Fibroblast of gingiva (primary cell): Measurements from ENCODE around the gene PCCA.
"Not testable (repeated sequence)": the region's sequence is repeated elsewhere in the genome, so short reads cannot be mapped to it uniquely, and the experiment has no call there.

Experiments used
- DNase-seq: peaks from one replicate; pipeline ENCODE4 v3.0.0-alpha.2; 2011; ENCODE audit warnings: low read depth

PCCA gene

GRCh38 chr13:100544866-100545683 lies 456.2 kb downstream of the PCCA start:
- no peak for DNase-seq

- DNase-seq, result no peak
Observed at GRCh38 chr13:100545684-100546061, 456.8 kb downstream of the PCCA start.

GRCh38 chr13:100546713-100547405 lies 458.0 kb downstream of the PCCA start:
- DNase-seq, result no peak

- peak; percentile 71 for DNase-seq
Observed at GRCh38 chr13:100547791-100548201, 458.9 kb downstream of the PCCA start.

- DNase-seq, result no peak
Observed at GRCh38 chr13:100549316-100549715, 460.4 kb downstream of the PCCA start.

- no peak for DNase-seq
Observed at GRCh38 chr13:100552755-100553154, 463.9 kb downstream of the PCCA start.

GRCh38 chr13:100559886-100560285 lies 471.0 kb downstream of the PCCA start:
- DNase-seq, result no peak

GRCh38 chr13:100560498-100561157 lies 471.7 kb downstream of the PCCA start:
- no peak for DNase-seq

GRCh38 chr13:100561158-100561499 lies 472.2 kb downstream of the PCCA start:
- no peak for DNase-seq

GRCh38 chr13:100561599-100562204 lies 472.8 kb downstream of the PCCA start:
- no peak for DNase-seq

- DNase-seq, result no peak
Observed at GRCh38 chr13:100563779-100564178, 474.9 kb downstream of the PCCA start.

GRCh38 chr13:100564444-100565223 lies 475.7 kb downstream of the PCCA start:
- no peak for DNase-seq

GRCh38 chr13:100565286-100565685 lies 476.4 kb downstream of the PCCA start:
- no peak for DNase-seq

GRCh38 chr13:100566543-100566942 lies 477.6 kb downstream of the PCCA start:
- no peak for DNase-seq

GRCh38 chr13:100573121-100573520 lies 484.2 kb downstream of the PCCA start:
- peak; percentile 65 for DNase-seq

- DNase-seq, result not testable (repeated sequence)
Observed at GRCh38 chr13:100577239-100577638, 488.3 kb downstream of the PCCA start.
